BE2C (cell line): ENCODE results near the gene TAAR8. TPM values are rescaled to one million over a fixed set of nuclear protein-coding genes. Genes with fewer than 3 reads are reported as not detected.

Source experiments
- DNase-seq: peaks from one replicate; pipeline ENCODE4 v3.0.0-alpha.2; 2020
- H3K27me3 ChIP-seq: fragments of 250-450 bp; sonication (Bioruptor Pico); 2 replicates; pipeline ENCODE4 v1.5.1; 2020; ENCODE audit warnings: mild to moderate bottlenecking
- H3K36me3 ChIP-seq: fragments of 250-450 bp; sonication (Bioruptor Pico); 2 replicates; pipeline ENCODE4 v1.5.1; 2020; ENCODE audit warnings: mild to moderate bottlenecking
- H3K4me1 ChIP-seq: fragments of 250-450 bp; sonication (Bioruptor Pico); 2 replicates; pipeline ENCODE4 v1.5.1; 2020
- H3K4me3 ChIP-seq: 2 replicates; pipeline ENCODE4 v1.5.1; 2011; ENCODE audit warnings: low read depth, low read length
- H3K9me3 ChIP-seq: fragments of 250-450 bp; sonication (Bioruptor Pico); 2 replicates; pipeline ENCODE4 v1.5.1; 2020
- polyA plus RNA-seq: library from polyadenylated mRNA; unstranded; fragments of >200 nt; gene quantifications from one replicate; pipeline ENCODE4 v1.2.1, GENCODE V29; 2012; ENCODE audit warnings: low read depth, missing spikeins; ENCODE audit not compliant: insufficient read length, insufficient read depth
- TF ChIP-seq, protein P1 (sequence below): IDR thresholded peaks from 2 replicates; pipeline ENCODE4 v1.5.1; 2012; ENCODE audit warnings: mild to moderate bottlenecking, low read depth, low read length

Gene TAAR8
- polyA plus RNA-seq = not detected

DNA sequence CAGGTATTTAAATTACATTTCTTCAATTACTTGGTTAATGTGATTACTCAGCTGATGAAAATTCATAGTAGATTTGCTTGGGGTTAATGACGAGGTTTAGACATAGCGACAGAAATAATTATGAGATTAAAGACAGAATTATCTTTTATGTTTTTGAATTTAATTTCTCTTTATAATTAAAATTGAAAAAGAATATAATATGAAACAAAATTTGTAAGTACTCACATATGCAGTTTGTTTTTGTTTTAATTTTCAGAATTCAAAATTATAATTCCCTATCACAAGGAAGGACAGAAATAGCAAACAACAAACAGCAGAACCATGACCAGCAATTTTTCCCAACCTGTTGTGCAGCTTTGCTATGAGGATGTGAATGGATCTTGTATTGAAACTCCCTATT, at the start of gene TAAR8:
TAAR8 (plus strand) TSS at position 301 of the 400 bp plus-strand sequence; CDS start at position 322, 21 bp downstream.
- Histone ChIP-seq H3K4me1 (no peaks in the 10 kb centered on the region), H3K9me3 (no peaks in the 10 kb centered on the region), H3K36me3 (no peaks in the 10 kb centered on the region), H3K4me3 (no peak within 1 kb of the TSS), H3K27me3 (peaks cover 34% of the 10 kb centered on the region)
- DNase-seq = no peak
- TF ChIP-seq, protein P1, sequence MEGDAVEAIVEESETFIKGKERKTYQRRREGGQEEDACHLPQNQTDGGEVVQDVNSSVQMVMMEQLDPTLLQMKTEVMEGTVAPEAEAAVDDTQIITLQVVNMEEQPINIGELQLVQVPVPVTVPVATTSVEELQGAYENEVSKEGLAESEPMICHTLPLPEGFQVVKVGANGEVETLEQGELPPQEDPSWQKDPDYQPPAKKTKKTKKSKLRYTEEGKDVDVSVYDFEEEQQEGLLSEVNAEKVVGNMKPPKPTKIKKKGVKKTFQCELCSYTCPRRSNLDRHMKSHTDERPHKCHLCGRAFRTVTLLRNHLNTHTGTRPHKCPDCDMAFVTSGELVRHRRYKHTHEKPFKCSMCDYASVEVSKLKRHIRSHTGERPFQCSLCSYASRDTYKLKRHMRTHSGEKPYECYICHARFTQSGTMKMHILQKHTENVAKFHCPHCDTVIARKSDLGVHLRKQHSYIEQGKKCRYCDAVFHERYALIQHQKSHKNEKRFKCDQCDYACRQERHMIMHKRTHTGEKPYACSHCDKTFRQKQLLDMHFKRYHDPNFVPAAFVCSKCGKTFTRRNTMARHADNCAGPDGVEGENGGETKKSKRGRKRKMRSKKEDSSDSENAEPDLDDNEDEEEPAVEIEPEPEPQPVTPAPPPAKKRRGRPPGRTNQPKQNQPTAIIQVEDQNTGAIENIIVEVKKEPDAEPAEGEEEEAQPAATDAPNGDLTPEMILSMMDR = no peak

DNA sequence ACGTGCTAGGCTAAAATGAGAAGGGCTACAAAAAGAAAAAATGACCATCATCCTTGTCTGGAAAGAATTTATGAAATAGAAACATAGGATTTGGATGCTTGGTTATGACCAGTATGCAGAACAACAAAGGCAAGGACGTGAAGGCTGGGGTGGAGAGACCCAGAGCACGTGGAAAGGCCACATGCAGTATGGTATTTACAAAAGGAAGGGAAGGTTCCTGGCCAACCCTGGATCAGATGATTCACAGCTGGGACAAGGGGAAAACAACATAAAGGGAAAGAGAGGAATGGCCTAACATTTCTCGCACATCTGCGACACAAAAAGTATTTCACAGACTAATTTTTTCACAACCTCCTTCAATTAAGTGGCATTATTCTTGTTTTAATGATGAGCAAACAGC, 47.7 kb upstream of the TAAR8 start:
- TF ChIP-seq, protein P1 = no peak
- H3K4me1 ChIP-seq = no peaks in the 10 kb centered on the region
- H3K4me3 ChIP-seq = no peak overlapping the region
- H3K27me3 ChIP-seq = no peaks in the 10 kb centered on the region
- DNase-seq = no peak
- H3K36me3 ChIP-seq = no peaks in the 10 kb centered on the region
- H3K9me3 ChIP-seq = no peaks in the 10 kb centered on the region

- no peak overlapping the region for H3K4me3 ChIP-seq
- H3K36me3 ChIP-seq = no peaks in the 10 kb centered on the region
- no peaks in the 10 kb centered on the region for H3K27me3 ChIP-seq
- H3K4me1 ChIP-seq = no peaks in the 10 kb centered on the region
- H3K9me3 ChIP-seq = no peaks in the 10 kb centered on the region
- no peak for DNase-seq
- TF ChIP-seq, protein P1 = no peak
Observed at GRCh38 chr6:132505158-132505557, 47.3 kb upstream of the TAAR8 start.

DNA sequence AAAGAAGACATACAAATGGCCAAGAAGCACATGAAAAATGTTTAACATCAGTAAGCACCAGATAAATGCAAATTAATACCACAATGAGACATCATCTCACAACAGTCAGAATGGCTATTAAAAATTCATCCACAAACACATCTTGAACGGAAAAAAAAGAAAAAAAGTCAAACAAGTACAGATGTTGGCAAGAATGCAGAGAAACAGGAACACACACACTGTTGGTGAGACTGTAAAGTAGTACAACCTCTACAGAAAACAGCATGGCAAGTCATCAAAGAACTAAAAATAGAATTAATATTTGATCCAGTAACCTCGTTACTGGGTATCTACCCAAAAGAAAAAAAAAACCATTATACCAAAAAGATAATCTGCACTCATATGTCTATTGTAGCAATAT, 46.0 kb upstream of the TAAR8 start:
- Histone ChIP-seq H3K4me1 (no peaks in the 10 kb centered on the region), H3K27me3 (no peaks in the 10 kb centered on the region), H3K4me3 (no peak overlapping the region), H3K36me3 (no peaks in the 10 kb centered on the region), H3K9me3 (no peaks in the 10 kb centered on the region)
- DNase-seq = no peak
- TF ChIP-seq, protein P1 = no peak

- TF ChIP-seq, protein P1 = no peak
- no peaks in the 10 kb centered on the region for H3K27me3 ChIP-seq
- H3K4me1 ChIP-seq = no peaks in the 10 kb centered on the region
- H3K36me3 ChIP-seq = no peaks in the 10 kb centered on the region
- no peak overlapping the region for H3K4me3 ChIP-seq
- DNase-seq = no peak
- no peaks in the 10 kb centered on the region for H3K9me3 ChIP-seq
Observed at GRCh38 chr6:132506869-132507808, 45.3 kb upstream of the TAAR8 start.
